K562 (cell line): ENCODE data around the gene IGF2BP1. TPM values are rescaled to one million over a fixed set of nuclear protein-coding genes. Genes with fewer than 3 reads are reported as not detected.

Experiments used
- ATF7 ChIP-seq: fragments of 450-650 bp; IDR thresholded peaks from 2 replicates; pipeline ENCODE4 v1.7.1; 2014; ENCODE audit warnings: mild to moderate bottlenecking, moderate library complexity
- CEBPB ChIP-seq: fragments of 450-650 bp; IDR thresholded peaks from 2 replicates; pipeline ENCODE4 v1.6.1; 2016; ENCODE audit warnings: missing genetic modification characterization, missing compliant biosample characterization
- CREB1 ChIP-seq, 2 experiments: sonication (generic) in 1 of 2; formaldehyde crosslinking in 1 of 2; IDR thresholded peaks; 2 replicates each; pipeline versions ENCODE4 v1.6.1 to v1.8.0; 2012 to 2022; ENCODE audit warnings: inconsistent platforms in 1 of 2, mild to moderate bottlenecking in 1 of 2, missing genetic modification reagents in 1 of 2, moderate library complexity in 1 of 2
- CSDE1 ChIP-seq, 2 experiments: fragments of 450-650 bp; IDR thresholded peaks; 2 replicates each; pipeline ENCODE4 v1.6.1; 2016; ENCODE audit warnings: mild to moderate bottlenecking in 1 of 2
- KAT7 ChIP-seq: sonication (generic); formaldehyde crosslinking; IDR thresholded peaks from 2 replicates; pipeline ENCODE4 v1.8.0; 2022; ENCODE audit warnings: missing genetic modification reagents, mild to moderate bottlenecking, borderline replicate concordance
- KAT8 ChIP-seq: fragments of 450-650 bp; IDR thresholded peaks from 2 replicates; pipeline ENCODE4 v1.6.1; 2016; ENCODE audit warnings: low read depth, mild to moderate bottlenecking
- KHSRP ChIP-seq: fragments of 450-650 bp; IDR thresholded peaks from 2 replicates; pipeline ENCODE4 v1.6.1; 2017
- LEF1 ChIP-seq: fragments of 450-650 bp; IDR thresholded peaks from 2 replicates; pipeline ENCODE4 v1.6.1; 2016; ENCODE audit warnings: mild to moderate bottlenecking
- PHF8 ChIP-seq: fragments of 200-600 bp; sonication (generic); IDR thresholded peaks from 2 replicates; pipeline ENCODE4 v1.6.1; 2012; ENCODE audit warnings: mixed run types, mild to moderate bottlenecking, inconsistent platforms, low read length, moderate library complexity, borderline replicate concordance
- PRMT5 ChIP-seq: sonication (generic); formaldehyde crosslinking; IDR thresholded peaks from 2 replicates; pipeline ENCODE4 v1.5.0; 2020; ENCODE audit warnings: missing genetic modification reagents
- RBM25 ChIP-seq: fragments of 200-400 bp; formaldehyde crosslinking; IDR thresholded peaks from 2 replicates; pipeline ENCODE4 v1.6.1; 2018; ENCODE audit warnings: low read length, low read depth, moderate library complexity; ENCODE audit not compliant: severe bottlenecking
- SRSF7 ChIP-seq: fragments of 200-400 bp; formaldehyde crosslinking; optimal IDR thresholded peaks from 2 replicates; pipeline ENCODE3; 2017; ENCODE audit warnings: mild to moderate bottlenecking, low read depth, low read length
- TFAP4 ChIP-seq: sonication (generic); formaldehyde crosslinking; IDR thresholded peaks from 2 replicates; pipeline ENCODE4 v1.8.0; 2022; ENCODE audit warnings: missing genetic modification reagents, mild to moderate bottlenecking, moderate library complexity, borderline replicate concordance
- TRIM28 ChIP-seq: fragments of 450-650 bp; IDR thresholded peaks from 2 replicates; pipeline ENCODE4 v1.6.1; 2017
- TSHZ1 ChIP-seq: fragments of 250-450 bp; sonication (Bioruptor Pico); IDR thresholded peaks from 2 replicates; pipeline ENCODE4 v1.4.0; 2020; ENCODE audit warnings: mild to moderate bottlenecking, moderate library complexity
- XRCC3 ChIP-seq: fragments of 450-650 bp; IDR thresholded peaks from 2 replicates; pipeline ENCODE4 v1.6.1; 2017; ENCODE audit warnings: mild to moderate bottlenecking, moderate library complexity
- ZNF165 ChIP-seq: fragments of 250-450 bp; sonication (Bioruptor Pico); IDR thresholded peaks from 2 replicates; pipeline ENCODE4 v1.4.0; 2020; ENCODE audit warnings: borderline replicate concordance
- ZNF197 ChIP-seq: fragments of 200-800 bp; sonication (Bioruptor generic); IDR thresholded peaks from 2 replicates; pipeline ENCODE4 v1.6.1; 2016; ENCODE audit warnings: low read depth, missing genetic modification characterization, missing compliant biosample characterization
- ZNF655 ChIP-seq: fragments of 250-450 bp; sonication (Bioruptor Pico); IDR thresholded peaks from 2 replicates; pipeline ENCODE4 v1.5.0; 2021
- polyA plus RNA-seq, 8 experiments: library from polyadenylated mRNA; depleted of rRNA in 4 of 8; stranded (reverse) in 5 of 8; unstranded in 3 of 8; fragments of >200 nt; fragmentation: Nextera tagmentation in 2 of 8; fragmentation: Illumina TruSeq in 1 of 8; extraction: Ambion mirVana in 2 of 8; extraction: Trizol in 1 of 8; gene quantifications; 2 replicates each; pipeline versions ENCODE4 v1.2.1 to v1.2.3, GENCODE V29; 2011 to 2014; ENCODE audit warnings: inconsistent platforms in 1 of 8, missing spikeins in 1 of 8
- total RNA-seq, 7 experiments: library from RNA; depleted of rRNA in 6 of 7; stranded (reverse); fragments of >200 nt in 6 of 7; fragmentation: Illumina TruSeq in 2 of 7; extraction: Trizol in 2 of 7; gene quantifications; 2 replicates each; pipeline versions ENCODE4 v1.2.1 to v1.2.3, GENCODE V29; 2011 to 2021; ENCODE audit warnings: low replicate concordance in 1 of 7
- TF ChIP-seq, protein P1 (sequence below): fragments of 450-650 bp; IDR thresholded peaks from 2 replicates; pipeline ENCODE4 v1.7.0; 2016; ENCODE audit warnings: borderline replicate concordance
- TF ChIP-seq, protein P2 (sequence below): fragments of 250-450 bp; sonication (Bioruptor Pico); IDR thresholded peaks from 2 replicates; pipeline ENCODE4 v1.9.0; 2021; ENCODE audit warnings: mild to moderate bottlenecking

IGF2BP1 gene
- total and polyA plus RNA-seq, 9 of the 15 experiments (the other 6 are each of a cell fraction or from before 2014, with no cell fraction given): 13.0 to 318 (median 53.6) TPM

GRCh38 chr17:49076573-49077384, 79.6 kb downstream of the IGF2BP1 start (continued):
- TF ChIP-seq TFAP4 (CRISPR knock-in tag) (no peak), PHF8 (no peak), RBM25 (no peak), XRCC3 (no peak), CEBPB (no peak), ZNF197 (CRISPR knock-in tag) (peak; percentile 87; the same call in 1 of the 2 replicates), ATF7 (no peak), KAT8 (no peak), SRSF7 (no peak), LEF1 (no peak; the same call in 1 of the 2 replicates), TSHZ1 (CRISPR knock-in tag) (no peak), CREB1 (IDR thresholded peaks at IDR 0.05) (no peak), CREB1 (CRISPR knock-in tag; IDR thresholded peaks at IDR 0.05) (no peak), TRIM28 (no peak), CSDE1 (IDR thresholded peaks at IDR 0.05) (no peak), ZNF655 (CRISPR knock-in tag) (no peak), KHSRP (no peak), KAT7 (CRISPR knock-in tag) (no peak), ZNF165 (CRISPR knock-in tag) (no peak), PRMT5 (CRISPR knock-in tag) (no peak)
- TF ChIP-seq, protein P1, sequence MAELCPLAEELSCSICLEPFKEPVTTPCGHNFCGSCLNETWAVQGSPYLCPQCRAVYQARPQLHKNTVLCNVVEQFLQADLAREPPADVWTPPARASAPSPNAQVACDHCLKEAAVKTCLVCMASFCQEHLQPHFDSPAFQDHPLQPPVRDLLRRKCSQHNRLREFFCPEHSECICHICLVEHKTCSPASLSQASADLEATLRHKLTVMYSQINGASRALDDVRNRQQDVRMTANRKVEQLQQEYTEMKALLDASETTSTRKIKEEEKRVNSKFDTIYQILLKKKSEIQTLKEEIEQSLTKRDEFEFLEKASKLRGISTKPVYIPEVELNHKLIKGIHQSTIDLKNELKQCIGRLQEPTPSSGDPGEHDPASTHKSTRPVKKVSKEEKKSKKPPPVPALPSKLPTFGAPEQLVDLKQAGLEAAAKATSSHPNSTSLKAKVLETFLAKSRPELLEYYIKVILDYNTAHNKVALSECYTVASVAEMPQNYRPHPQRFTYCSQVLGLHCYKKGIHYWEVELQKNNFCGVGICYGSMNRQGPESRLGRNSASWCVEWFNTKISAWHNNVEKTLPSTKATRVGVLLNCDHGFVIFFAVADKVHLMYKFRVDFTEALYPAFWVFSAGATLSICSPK: no peak
- TF ChIP-seq, protein P2, sequence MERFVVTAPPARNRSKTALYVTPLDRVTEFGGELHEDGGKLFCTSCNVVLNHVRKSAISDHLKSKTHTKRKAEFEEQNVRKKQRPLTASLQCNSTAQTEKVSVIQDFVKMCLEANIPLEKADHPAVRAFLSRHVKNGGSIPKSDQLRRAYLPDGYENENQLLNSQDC (CRISPR knock-in tag): no peak
